Vagina (tissue), 2 donors: ENCODE results near the gene POC1B.

Experiments used
- POLR2A ChIP-seq, 2 donors: fragments of 450-650 bp; IDR thresholded peaks; one replicate each; pipeline ENCODE4 v1.6.1; 2017; ENCODE audit warnings: antibody characterized with exemption in 2 of 2, mild to moderate bottlenecking in 2 of 2, moderate library complexity in 2 of 2
- POLR2AphosphoS5 ChIP-seq, 2 donors: sonication (generic); formaldehyde crosslinking; IDR thresholded peaks; one replicate each; pipeline ENCODE4 v1.9.0; 2017; ENCODE audit warnings: antibody characterized with exemption in 2 of 2, mild to moderate bottlenecking in 2 of 2, low read depth in 1 of 2; ENCODE audit not compliant: insufficient read depth in 1 of 2
- TF ChIP-seq, protein P1 (sequence below), 3 experiments: fragments of 450-650 bp in 2 of 3; fragments of 200-600 bp in 1 of 3; sonication (generic) in 1 of 3; IDR thresholded peaks; one replicate each; pipeline ENCODE4 v1.5.1; 2017 to 2019; ENCODE audit warnings: antibody characterized with exemption in 3 of 3, mild to moderate bottlenecking in 2 of 3, moderate library complexity in 2 of 3

- TF ChIP-seq, protein P1, sequence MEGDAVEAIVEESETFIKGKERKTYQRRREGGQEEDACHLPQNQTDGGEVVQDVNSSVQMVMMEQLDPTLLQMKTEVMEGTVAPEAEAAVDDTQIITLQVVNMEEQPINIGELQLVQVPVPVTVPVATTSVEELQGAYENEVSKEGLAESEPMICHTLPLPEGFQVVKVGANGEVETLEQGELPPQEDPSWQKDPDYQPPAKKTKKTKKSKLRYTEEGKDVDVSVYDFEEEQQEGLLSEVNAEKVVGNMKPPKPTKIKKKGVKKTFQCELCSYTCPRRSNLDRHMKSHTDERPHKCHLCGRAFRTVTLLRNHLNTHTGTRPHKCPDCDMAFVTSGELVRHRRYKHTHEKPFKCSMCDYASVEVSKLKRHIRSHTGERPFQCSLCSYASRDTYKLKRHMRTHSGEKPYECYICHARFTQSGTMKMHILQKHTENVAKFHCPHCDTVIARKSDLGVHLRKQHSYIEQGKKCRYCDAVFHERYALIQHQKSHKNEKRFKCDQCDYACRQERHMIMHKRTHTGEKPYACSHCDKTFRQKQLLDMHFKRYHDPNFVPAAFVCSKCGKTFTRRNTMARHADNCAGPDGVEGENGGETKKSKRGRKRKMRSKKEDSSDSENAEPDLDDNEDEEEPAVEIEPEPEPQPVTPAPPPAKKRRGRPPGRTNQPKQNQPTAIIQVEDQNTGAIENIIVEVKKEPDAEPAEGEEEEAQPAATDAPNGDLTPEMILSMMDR (IDR thresholded peaks at IDR 0.05) = no peak
- no peak for TF ChIP-seq POLR2A (IDR thresholded peaks at IDR 0.05)
- TF ChIP-seq POLR2AphosphoS5 (IDR thresholded peaks at IDR 0.05; ENCODE audit: insufficient read depth in 1 of 2, low read depth in 1 of 2) = no peak
Observed at GRCh38 chr12:89477633-89478279, 48.1 kb downstream of the POC1B start.
